ENCODE results near the gene MYH16. TPM values are rescaled to one million over a fixed set of nuclear protein-coding genes. Genes with fewer than 3 reads are reported as not detected.
"Not testable (repeated sequence)": the region's sequence is repeated elsewhere in the genome, so short reads cannot be mapped to it uniquely, and the experiment has no call there.

Gene MYH16
- total RNA-seq, 2 experiments from 2014 or later: not detected

DNA sequence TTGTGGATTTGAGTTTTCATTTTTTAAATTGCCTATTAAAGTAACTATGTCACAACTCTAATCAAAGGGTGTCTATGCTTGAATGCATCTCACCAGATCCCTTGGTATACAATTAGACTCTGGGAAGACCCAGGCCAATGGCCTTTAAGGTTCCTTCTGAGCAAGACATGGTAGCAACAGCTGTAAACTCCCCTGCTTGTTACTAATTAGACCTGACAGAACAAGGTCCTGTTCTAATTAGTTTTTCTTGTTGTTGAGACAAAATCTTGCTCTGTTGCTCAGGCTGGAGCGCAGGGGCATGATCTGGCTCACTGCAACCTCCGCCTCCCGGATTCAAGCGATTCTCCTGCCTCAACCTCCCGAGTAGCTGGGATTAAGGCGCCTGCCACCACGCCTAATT, 2.9 kb downstream of the MYH16 start:
- Histone ChIP-seq H3K27ac (ENCODE audit: low read depth in 1 of 2, low read length in 2 of 2) (no peak overlapping the region), H3K27me3 (ENCODE audit: control insufficient read depth in 1 of 2, insufficient read depth in 2 of 2, low read length in 2 of 2) (peaks cover 0 to 2% of the 10 kb centered on the region in 2 experiments), H3K4me1 (ENCODE audit: insufficient read depth, low read length) (peaks cover 5% of the 10 kb centered on the region), H3K36me3 (ENCODE audit: insufficient read depth, low read length) (no peaks in the 10 kb centered on the region), H3K4me3 (ENCODE audit: low read length) (no peak overlapping the region), H3K9me3 (ENCODE audit: control insufficient read depth in 1 of 2, insufficient read depth in 1 of 2, low read length in 2 of 2) (no peaks in the 10 kb centered on the region)
- TF ChIP-seq, protein P1, sequence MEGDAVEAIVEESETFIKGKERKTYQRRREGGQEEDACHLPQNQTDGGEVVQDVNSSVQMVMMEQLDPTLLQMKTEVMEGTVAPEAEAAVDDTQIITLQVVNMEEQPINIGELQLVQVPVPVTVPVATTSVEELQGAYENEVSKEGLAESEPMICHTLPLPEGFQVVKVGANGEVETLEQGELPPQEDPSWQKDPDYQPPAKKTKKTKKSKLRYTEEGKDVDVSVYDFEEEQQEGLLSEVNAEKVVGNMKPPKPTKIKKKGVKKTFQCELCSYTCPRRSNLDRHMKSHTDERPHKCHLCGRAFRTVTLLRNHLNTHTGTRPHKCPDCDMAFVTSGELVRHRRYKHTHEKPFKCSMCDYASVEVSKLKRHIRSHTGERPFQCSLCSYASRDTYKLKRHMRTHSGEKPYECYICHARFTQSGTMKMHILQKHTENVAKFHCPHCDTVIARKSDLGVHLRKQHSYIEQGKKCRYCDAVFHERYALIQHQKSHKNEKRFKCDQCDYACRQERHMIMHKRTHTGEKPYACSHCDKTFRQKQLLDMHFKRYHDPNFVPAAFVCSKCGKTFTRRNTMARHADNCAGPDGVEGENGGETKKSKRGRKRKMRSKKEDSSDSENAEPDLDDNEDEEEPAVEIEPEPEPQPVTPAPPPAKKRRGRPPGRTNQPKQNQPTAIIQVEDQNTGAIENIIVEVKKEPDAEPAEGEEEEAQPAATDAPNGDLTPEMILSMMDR (IDR thresholded peaks at IDR 0.05): no peak
- no peak overlapping the region for H3K4me3 Mint-ChIP-seq
- no peak overlapping the region for H3K27ac Mint-ChIP-seq
- ChIA-PET POLR2A (no interaction called here), CTCF (no interaction called here)
- H3K27me3 Mint-ChIP-seq: no peaks in the 10 kb centered on the region
- intact Hi-C loops (cut with DNase I, micrococcal nuclease): no loop called here
- DNase-seq (no peak), ATAC-seq (ENCODE audit: poor library complexity) (no peak)
- H3K4me1 Mint-ChIP-seq (ENCODE audit: low read depth): no peaks in the 10 kb centered on the region
- no peaks in the 10 kb centered on the region for H3K9me3 Mint-ChIP-seq
- H3K36me3 Mint-ChIP-seq (ENCODE audit: low read depth): no peaks in the 10 kb centered on the region

DNA sequence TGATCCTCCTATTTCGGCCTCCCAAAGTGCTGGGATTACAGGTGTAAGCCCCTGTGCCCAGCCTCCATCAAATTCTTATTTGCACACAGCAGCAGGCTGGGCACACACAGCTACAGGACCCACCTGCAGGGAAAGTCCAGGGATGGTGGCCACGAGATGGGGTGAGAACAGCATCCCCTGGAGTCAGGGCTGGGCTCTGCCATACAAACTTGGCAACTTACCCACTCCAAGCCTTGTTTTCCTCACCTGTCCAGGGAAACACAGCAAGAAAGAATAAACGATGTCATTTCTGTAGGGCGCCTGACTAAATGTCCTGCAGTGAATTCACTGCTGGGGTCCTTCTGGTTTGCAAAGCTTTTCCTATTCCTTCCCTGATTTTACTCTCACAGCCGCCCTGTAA, 5.5 kb downstream of the MYH16 start:
- no peak overlapping the region for H3K4me3 ChIP-seq (ENCODE audit: low read length)
- H3K4me3 Mint-ChIP-seq: no peak overlapping the region
- no peaks in the 10 kb centered on the region for H3K4me1 Mint-ChIP-seq (ENCODE audit: low read depth)
- no peaks in the 10 kb centered on the region for H3K27me3 Mint-ChIP-seq
- H3K27ac ChIP-seq (ENCODE audit: low read depth in 1 of 2, low read length in 2 of 2): no peak overlapping the region
- ChIA-PET CTCF (no interaction called here), POLR2A (no interaction called here)
- no peak overlapping the region for H3K27ac Mint-ChIP-seq
- DNase-seq: no peak
- no peaks in the 10 kb centered on the region for H3K9me3 Mint-ChIP-seq
- intact Hi-C loops (cut with DNase I, micrococcal nuclease): no loop called here
- no peak for ATAC-seq (ENCODE audit: poor library complexity)
- H3K4me1 ChIP-seq (ENCODE audit: insufficient read depth, low read length): peaks cover 5% of the 10 kb centered on the region
- TF ChIP-seq, protein P1 (IDR thresholded peaks at IDR 0.05): no peak
- H3K36me3 ChIP-seq (ENCODE audit: insufficient read depth, low read length): no peaks in the 10 kb centered on the region
- H3K36me3 Mint-ChIP-seq (ENCODE audit: low read depth): no peaks in the 10 kb centered on the region
- H3K9me3 ChIP-seq (ENCODE audit: control insufficient read depth in 1 of 2, insufficient read depth in 1 of 2, low read length in 2 of 2): no peaks in the 10 kb centered on the region
- no peaks in the 10 kb centered on the region for H3K27me3 ChIP-seq (ENCODE audit: control insufficient read depth in 1 of 2, insufficient read depth in 2 of 2, low read length in 2 of 2)

DNA sequence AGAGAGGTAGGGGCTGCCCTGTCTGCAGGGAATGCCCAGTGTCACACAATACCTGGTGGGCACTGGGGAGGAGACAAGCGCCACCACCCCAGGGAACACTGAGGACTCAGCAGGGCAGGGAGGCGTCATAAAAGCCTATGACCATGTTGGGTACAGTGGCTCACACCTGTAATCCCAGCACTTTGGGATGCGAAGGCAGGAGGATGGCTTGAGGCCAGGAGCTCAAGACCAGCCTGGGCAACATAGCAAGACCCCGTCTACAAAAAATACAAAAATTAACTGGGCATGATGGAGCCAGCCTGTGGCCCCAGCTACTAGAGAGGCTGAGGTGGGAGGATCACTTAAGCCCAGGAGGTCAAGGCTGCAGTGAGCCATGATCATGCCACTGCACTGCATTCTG, 11.5 kb downstream of the MYH16 start:
- ATAC-seq (ENCODE audit: poor library complexity); H3K4me3 Mint-ChIP-seq; H3K4me1 ChIP-seq (ENCODE audit: insufficient read depth, low read length); H3K27me3 Mint-ChIP-seq; H3K36me3 Mint-ChIP-seq (ENCODE audit: low read depth); DNase-seq; H3K36me3 ChIP-seq (ENCODE audit: insufficient read depth, low read length); CTCF ChIA-PET; H3K4me1 Mint-ChIP-seq (ENCODE audit: low read depth); H3K9me3 Mint-ChIP-seq; H3K4me3 ChIP-seq (ENCODE audit: low read length); H3K27ac ChIP-seq (ENCODE audit: low read depth in 1 of 2, low read length in 2 of 2); intact Hi-C loops (cut with DNase I, micrococcal nuclease); H3K27ac Mint-ChIP-seq; POLR2A ChIA-PET; H3K9me3 ChIP-seq (ENCODE audit: control insufficient read depth in 1 of 2, insufficient read depth in 1 of 2, low read length in 2 of 2); H3K27me3 ChIP-seq (ENCODE audit: control insufficient read depth in 1 of 2, insufficient read depth in 2 of 2, low read length in 2 of 2): not testable (repeated sequence)

DNA sequence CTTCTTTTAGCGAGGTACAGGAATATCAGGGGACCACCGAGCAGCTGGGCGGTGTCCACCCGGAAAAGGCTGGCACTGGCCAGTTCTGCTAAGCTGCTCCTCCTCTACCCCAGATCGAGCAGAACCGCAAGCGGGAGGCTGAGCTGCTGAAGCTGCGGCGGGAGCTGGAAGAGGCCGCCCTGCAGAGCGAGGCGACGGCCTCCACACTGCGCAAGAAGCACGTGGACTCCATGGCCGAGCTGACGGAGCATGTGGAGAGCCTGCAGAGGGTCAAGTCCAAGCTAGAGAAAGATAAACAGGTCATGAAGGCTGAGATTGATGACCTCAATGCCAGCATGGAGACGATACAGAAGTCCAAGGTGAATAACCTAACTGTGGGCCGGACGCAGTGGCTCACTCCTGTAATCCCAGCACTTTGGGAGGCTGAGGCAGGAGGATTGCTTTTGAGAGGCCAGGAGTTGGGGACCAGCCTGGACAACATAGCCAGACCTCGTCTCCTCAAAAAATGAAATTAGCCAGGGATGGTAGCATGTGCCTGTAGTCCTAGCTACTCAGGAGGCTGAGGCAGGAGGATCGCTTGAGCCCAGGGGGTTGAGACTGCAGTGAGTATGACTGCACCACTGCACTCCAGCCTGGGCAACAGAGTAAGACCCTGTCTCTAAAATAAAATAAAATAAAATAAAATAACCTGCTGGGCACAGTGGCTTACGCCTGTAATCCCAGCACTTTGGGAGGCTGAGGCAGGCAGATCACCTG, 15.3 kb downstream of the MYH16 start:
- no peaks in the 10 kb centered on the region for H3K4me1 ChIP-seq (ENCODE audit: insufficient read depth, low read length)
- H3K9me3 ChIP-seq (ENCODE audit: control insufficient read depth in 1 of 2, insufficient read depth in 1 of 2, low read length in 2 of 2): no peaks in the 10 kb centered on the region
- DNase-seq (no peak), ATAC-seq (ENCODE audit: poor library complexity) (no peak)
- Mint-ChIP-seq H3K4me3 (no peak overlapping the region), H3K36me3 (ENCODE audit: low read depth) (no peaks in the 10 kb centered on the region), H3K27ac (no peak overlapping the region), H3K27me3 (no peaks in the 10 kb centered on the region), H3K4me1 (ENCODE audit: low read depth) (no peaks in the 10 kb centered on the region), H3K9me3 (no peaks in the 10 kb centered on the region)
- H3K27me3 ChIP-seq (ENCODE audit: control insufficient read depth in 1 of 2, insufficient read depth in 2 of 2, low read length in 2 of 2): no peaks in the 10 kb centered on the region
- no peaks in the 10 kb centered on the region for H3K36me3 ChIP-seq (ENCODE audit: insufficient read depth, low read length)
- H3K27ac ChIP-seq (ENCODE audit: low read depth in 1 of 2, low read length in 2 of 2): no peak overlapping the region
- ChIA-PET CTCF (no interaction called here), POLR2A (no interaction called here)
- TF ChIP-seq, protein P1 (IDR thresholded peaks at IDR 0.05): no peak
- intact Hi-C loops (cut with DNase I, micrococcal nuclease): no loop called here
- H3K4me3 ChIP-seq (ENCODE audit: low read length): no peak overlapping the region

Measured in CD4-positive, alpha-beta T cell (primary cell).